A549 (cell line): ENCODE results near the gene ZNF135. TPM values are rescaled to one million over a fixed set of nuclear protein-coding genes. Genes with fewer than 3 reads are reported as not detected.

Source experiments
- ATAC-seq, 2 experiments: fragments of 200-7000 bp in 1 of 2; fragments of >200 bp in 1 of 2; cut with Nextera tagmentation in 1 of 2; cut with Tn5 transposase in 1 of 2; 3 replicates each; pipeline versions ENCODE4 v1.8.0 to v1.9.1; 2018 to 2020; ENCODE audit warnings: mild to moderate bottlenecking in 1 of 2, moderate library complexity in 1 of 2
- CTCF ChIA-PET: fragments of 300-600 bp; sonication (Branson Sonifier 250); formaldehyde crosslinking; extraction: SDS; loops from one replicate; lab custom pipeline; 2021; ENCODE audit warnings: antibody characterized with exemption, inconsistent platforms; lab: Yijun Ruan, JAX
- POLR2A ChIA-PET: fragments of 350-600 bp; formaldehyde crosslinking; extraction: SDS; loops from one replicate; lab custom pipeline; 2021; ENCODE audit warnings: antibody characterized with exemption, inconsistent platforms; lab: Yijun Ruan, JAX
- DNase-seq, 2 experiments: peaks; one replicate each; pipeline versions ENCODE4 v3.0.0 to v3.0.0-alpha.2; 2011 to 2016; ENCODE audit warnings: low read depth in 1 of 2, low spot score in 1 of 2
- FAIRE-seq: peaks from 2 replicates; lab custom pipeline; 2011; peaks lifted over from hg19 to GRCh38; lab: Jason Lieb, UNC
- H3K27ac ChIP-seq, 2 experiments: fragments of >200 bp; sonication (Bioruptor Twin); formaldehyde crosslinking; 3 replicates each; pipeline ENCODE4 v1.5.1; 2016 to 2017
- H3K4me1 ChIP-seq: fragments of >200 bp; sonication (Bioruptor Twin); formaldehyde crosslinking; 3 replicates; pipeline ENCODE4 v1.6.1; 2016
- H3K4me2 ChIP-seq: fragments of >200 bp; sonication (Bioruptor Twin); formaldehyde crosslinking; 3 replicates; pipeline ENCODE4 v1.6.1; 2016
- H3K4me3 ChIP-seq: fragments of >200 bp; sonication (Bioruptor Twin); formaldehyde crosslinking; 3 replicates; pipeline ENCODE4 v1.5.1; 2016
- H3K9me3 ChIP-seq: fragments of >200 bp; sonication (Bioruptor Twin); formaldehyde crosslinking; 3 replicates; pipeline ENCODE4 v1.6.1; 2016
- BCL3 ChIP-seq: fragments of >200 bp; sonication (Bioruptor Twin); formaldehyde crosslinking; IDR thresholded peaks from 3 replicates; pipeline ENCODE4 v1.6.1; 2016
- BHLHE40 ChIP-seq: IDR thresholded peaks from 2 replicates; pipeline ENCODE4 v1.6.1; 2012; ENCODE audit warnings: low read depth, low read length, inconsistent platforms
- CBX8 ChIP-seq: fragments of 200-600 bp; sonication (generic); IDR thresholded peaks from 2 replicates; pipeline ENCODE4 v1.6.1; 2016
- CHD4 ChIP-seq: fragments of 200-600 bp; sonication (generic); IDR thresholded peaks from 2 replicates; pipeline ENCODE4 v1.6.1; 2016; ENCODE audit warnings: antibody characterized with exemption, mild to moderate bottlenecking, borderline replicate concordance
- EP300 ChIP-seq, 2 experiments: fragments of >200 bp; sonication (Bioruptor Twin); formaldehyde crosslinking; IDR thresholded peaks; 2 replicates in 1 of 2; 3 replicates in 1 of 2; pipeline ENCODE4 v1.6.1; 2016 to 2017
- FOSB ChIP-seq: fragments of 250-450 bp; sonication (Bioruptor Pico); IDR thresholded peaks from 2 replicates; pipeline ENCODE4 v1.5.0; 2020; ENCODE audit warnings: mild to moderate bottlenecking, moderate library complexity
- GATA3 ChIP-seq: IDR thresholded peaks from 2 replicates; pipeline ENCODE4 v1.6.1; 2012; ENCODE audit warnings: borderline replicate concordance
- HOXB5 ChIP-seq: fragments of 250-450 bp; sonication (Bioruptor Pico); IDR thresholded peaks from 2 replicates; pipeline ENCODE4 v1.5.0; 2020; ENCODE audit warnings: mild to moderate bottlenecking, moderate library complexity
- MAFK ChIP-seq: fragments of 450-650 bp; IDR thresholded peaks from 2 replicates; pipeline ENCODE4 v1.6.1; 2014; ENCODE audit not compliant: partially characterized antibody
- MYC ChIP-seq: IDR thresholded peaks from 2 replicates; pipeline ENCODE4 v1.6.1; 2012; ENCODE audit warnings: mild to moderate bottlenecking, inconsistent platforms, low read length, improper control_type of control experiment, borderline replicate concordance
- POLR2A ChIP-seq: IDR thresholded peaks from 2 replicates; pipeline ENCODE4 v1.6.1; 2012; ENCODE audit warnings: mild to moderate bottlenecking, low read length
- POLR2AphosphoS2 ChIP-seq: conservative IDR thresholded peaks from 2 replicates; pipeline ENCODE4 v1.6.1; 2012; ENCODE audit warnings: low read length, improper control_type of control experiment, inconsistent platforms
- RAD21 ChIP-seq, 2 experiments: fragments of >200 bp in 1 of 2; sonication (Bioruptor Twin) in 1 of 2; formaldehyde crosslinking in 1 of 2; IDR thresholded peaks in 1 of 2; conservative IDR thresholded peaks in 1 of 2; 2 replicates in 1 of 2; 3 replicates in 1 of 2; pipeline ENCODE4 v1.6.1; 2012 to 2018; ENCODE audit warnings: inconsistent platforms in 1 of 2
- RCOR1 ChIP-seq: fragments of 150-350 bp; IDR thresholded peaks from 2 replicates; pipeline ENCODE4 v1.6.1; 2014; ENCODE audit warnings: antibody characterized with exemption, low read length, low read depth
- REST ChIP-seq: fragments of 200-600 bp; sonication (generic); IDR thresholded peaks from 2 replicates; pipeline ENCODE4 v1.6.1; 2016; ENCODE audit warnings: antibody characterized with exemption, mild to moderate bottlenecking, moderate library complexity
- WGBS: methylation state at CpG from one replicate; pipeline ENCODE4 v1.1.6; 2017; ENCODE audit errors: missing lambda C conversion rate; 5-methylcytosine and 5-hydroxymethylcytosine counted together
- polyA plus RNA-seq, 4 experiments: library from polyadenylated mRNA; depleted of rRNA in 3 of 4; stranded (reverse); fragments of >200 nt; fragmentation: RNase III in 1 of 4; extraction: RNeasy Plus Mini Kit Qiagen cat#74134 plus additional on column Dnase treatment in 1 of 4; gene quantifications; 2 replicates in 3 of 4; 3 replicates in 1 of 4; pipeline ENCODE4 v1.2.3, GENCODE V29; 2011 to 2017
- TF ChIP-seq, protein P1 (sequence below): fragments of 150-350 bp; IDR thresholded peaks from 2 replicates; pipeline ENCODE4 v1.6.1; 2014; ENCODE audit warnings: low read depth, mild to moderate bottlenecking, low read length
- TF ChIP-seq, protein P2 (sequence below): fragments of >200 bp; sonication (Bioruptor Twin); formaldehyde crosslinking; IDR thresholded peaks from 2 replicates; pipeline ENCODE4 v1.6.1; 2016
- TF ChIP-seq, protein P3 (sequence below): fragments of 250-450 bp; sonication (Bioruptor Pico); IDR thresholded peaks from 2 replicates; pipeline ENCODE4 v1.5.0; 2021; ENCODE audit warnings: mild to moderate bottlenecking, moderate library complexity, borderline replicate concordance

The ZNF135 gene
- polyA plus RNA-seq, 2 of the 4 experiments (the other 2 are of a cell fraction): not detected

DNA sequence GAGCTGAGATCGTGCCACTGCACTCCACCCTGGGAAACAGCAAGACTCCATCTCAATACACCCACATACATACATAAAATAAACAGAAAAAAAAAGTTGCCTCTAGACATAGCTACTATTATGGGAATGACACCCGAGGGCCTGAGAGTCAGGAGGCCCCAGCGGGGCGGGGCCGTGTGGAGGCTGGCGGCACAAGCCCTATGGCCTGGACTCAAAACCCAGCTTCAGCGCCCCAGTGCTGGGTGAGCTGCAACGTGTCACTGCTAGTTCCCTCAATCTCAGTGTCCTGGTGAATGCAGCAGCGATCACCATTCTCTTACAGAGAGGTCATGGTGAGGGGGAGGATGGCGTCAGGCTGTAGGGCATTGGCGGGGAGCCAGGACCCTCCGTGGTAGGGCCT lies 34.4 kb upstream of the ZNF135 start:
- no peak for ATAC-seq
- POLR2A ChIA-PET: no interaction called here
- H3K9me3 ChIP-seq: peaks cover 89% of the 10 kb centered on the region

GRCh38 chr19:58033741-58034476 lies 25.2 kb upstream of the ZNF135 start, which contains the start of gene ZSCAN1:
Gene ZSCAN1 (plus strand): TSS chr19:58034025. CDS start chr19:58037837, 3,812 bp downstream.
- no peak within 1 kb of the TSS for H3K4me3 ChIP-seq
- POLR2A ChIA-PET: no interaction called here
- no peak for DNase-seq
- H3K4me2 ChIP-seq: no peak within 1 kb of the TSS
- H3K4me1 ChIP-seq: no peaks in the 10 kb centered on the region
- 84% methylated on average over 58 of the region's 101 CpGs for WGBS
- no peak within 1 kb of the TSS for H3K27ac ChIP-seq
- CTCF ChIA-PET: no interaction called here
- peaks cover 74% of the 10 kb centered on the region for H3K9me3 ChIP-seq
- no peak for FAIRE-seq
- TF ChIP-seq FOSB (CRISPR knock-in tag) (no peak), REST (no peak), MAFK (no peak), BHLHE40 (no peak), RAD21 (conservative IDR thresholded peaks at IDR 0.05 in 1 of 2, IDR thresholded peaks at IDR 0.05 in 1 of 2) (no peak), GATA3 (no peak)
- TF ChIP-seq, protein P1, sequence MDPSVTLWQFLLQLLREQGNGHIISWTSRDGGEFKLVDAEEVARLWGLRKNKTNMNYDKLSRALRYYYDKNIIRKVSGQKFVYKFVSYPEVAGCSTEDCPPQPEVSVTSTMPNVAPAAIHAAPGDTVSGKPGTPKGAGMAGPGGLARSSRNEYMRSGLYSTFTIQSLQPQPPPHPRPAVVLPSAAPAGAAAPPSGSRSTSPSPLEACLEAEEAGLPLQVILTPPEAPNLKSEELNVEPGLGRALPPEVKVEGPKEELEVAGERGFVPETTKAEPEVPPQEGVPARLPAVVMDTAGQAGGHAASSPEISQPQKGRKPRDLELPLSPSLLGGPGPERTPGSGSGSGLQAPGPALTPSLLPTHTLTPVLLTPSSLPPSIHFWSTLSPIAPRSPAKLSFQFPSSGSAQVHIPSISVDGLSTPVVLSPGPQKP: no peak
- ATAC-seq: no peak

More for the DNA sequence above, 34.4 kb upstream of the ZNF135 start:
- WGBS: 18% methylated on average over 10 of the region's 12 CpGs
- FAIRE-seq (no peak), DNase-seq (no peak)
- Histone ChIP-seq H3K27ac (no peak overlapping the region), H3K4me2 (no peak overlapping the region), H3K4me1 (no peaks in the 10 kb centered on the region), H3K4me3 (no peak overlapping the region)
- CTCF ChIA-PET: interaction anchor here (0.9 kb wide), 1 partner anchor 25 kb away, joined by 4 read pairs; no protein-coding TSS in a partner anchor
- TF ChIP-seq POLR2A: no peak
- no peak for TF ChIP-seq POLR2AphosphoS2
- TF ChIP-seq EP300 (IDR thresholded peaks at IDR 0.05): no peak
- TF ChIP-seq, protein P2, sequence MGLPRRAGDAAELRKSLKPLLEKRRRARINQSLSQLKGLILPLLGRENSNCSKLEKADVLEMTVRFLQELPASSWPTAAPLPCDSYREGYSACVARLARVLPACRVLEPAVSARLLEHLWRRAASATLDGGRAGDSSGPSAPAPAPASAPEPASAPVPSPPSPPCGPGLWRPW: no peak
- TF ChIP-seq CHD4: no peak
- TF ChIP-seq MYC: no peak
- TF ChIP-seq RAD21 (conservative IDR thresholded peaks at IDR 0.05 in 1 of 2, IDR thresholded peaks at IDR 0.05 in 1 of 2): no peak
- TF ChIP-seq HOXB5 (CRISPR knock-in tag): no peak
- TF ChIP-seq, protein P3, sequence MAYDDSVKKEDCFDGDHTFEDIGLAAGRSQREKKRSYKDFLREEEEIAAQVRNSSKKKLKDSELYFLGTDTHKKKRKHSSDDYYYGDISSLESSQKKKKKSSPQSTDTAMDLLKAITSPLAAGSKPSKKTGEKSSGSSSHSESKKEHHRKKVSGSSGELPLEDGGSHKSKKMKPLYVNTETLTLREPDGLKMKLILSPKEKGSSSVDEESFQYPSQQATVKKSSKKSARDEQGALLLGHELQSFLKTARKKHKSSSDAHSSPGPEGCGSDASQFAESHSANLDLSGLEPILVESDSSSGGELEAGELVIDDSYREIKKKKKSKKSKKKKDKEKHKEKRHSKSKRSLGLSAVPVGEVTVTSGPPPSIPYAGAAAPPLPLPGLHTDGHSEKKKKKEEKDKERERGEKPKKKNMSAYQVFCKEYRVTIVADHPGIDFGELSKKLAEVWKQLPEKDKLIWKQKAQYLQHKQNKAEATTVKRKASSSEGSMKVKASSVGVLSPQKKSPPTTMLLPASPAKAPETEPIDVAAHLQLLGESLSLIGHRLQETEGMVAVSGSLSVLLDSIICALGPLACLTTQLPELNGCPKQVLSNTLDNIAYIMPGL (CRISPR knock-in tag): no peak
- TF ChIP-seq RCOR1: no peak
- TF ChIP-seq BCL3: no peak
- no peak for TF ChIP-seq CBX8
